Activated naive CD4-positive, alpha-beta T cell treated with anti-CD3 and anti-CD28 coated beads for 36 hours (primary cell): Measurements from ENCODE around the gene PRLR. TPM values are rescaled to one million over a fixed set of nuclear protein-coding genes. Genes with fewer than 3 reads are reported as not detected.

Experiments
- CTCF ChIA-PET: fragments of 350-600 bp; sonication (Branson Sonifier 250); formaldehyde crosslinking; loops from one replicate; lab custom pipeline; 2021; ENCODE audit warnings: antibody characterized with exemption; lab: Charles Lee
- DNase-seq: peaks from one replicate; pipeline ENCODE4 v3.0.0-alpha.2; 2020
- H3K27ac Mint-ChIP-seq: one replicate; pipeline ENCODE4 v1.8.0; 2021; ENCODE audit warnings: mild to moderate bottlenecking, mixed read lengths
- H3K27me3 Mint-ChIP-seq: one replicate; pipeline ENCODE4 v1.8.0; 2021; ENCODE audit warnings: low read depth, mixed read lengths
- H3K36me3 Mint-ChIP-seq: one replicate; pipeline ENCODE4 v1.8.0; 2021; ENCODE audit warnings: low read depth, mixed read lengths
- H3K4me1 Mint-ChIP-seq: one replicate; pipeline ENCODE4 v1.8.0; 2021; ENCODE audit warnings: low read depth, mixed read lengths
- H3K4me3 Mint-ChIP-seq: one replicate; pipeline ENCODE4 v1.8.0; 2021; ENCODE audit warnings: mild to moderate bottlenecking, moderate library complexity, mixed read lengths
- H3K9me3 Mint-ChIP-seq: one replicate; pipeline ENCODE4 v1.8.0; 2021; ENCODE audit warnings: mixed read lengths
- intact Hi-C: fragments of 100-400 bp; cut with micrococcal nuclease; formaldehyde crosslinking; loops from one replicate; pipeline ENCODE4 v1.15.1; 2023
- total RNA-seq, 2 experiments: library from RNA; stranded (reverse); gene quantifications; one replicate each; pipeline ENCODE4 v1.2.3, GENCODE V29; 2021

The PRLR gene
- total RNA-seq, result not detected

GRCh38 chr5:35230038-35230611, at the start of gene PRLR:
Gene PRLR, minus strand, starts transcription at chr5:35230487. Its CDS starts 140,867 bp downstream, at chr5:35089620.
- peak; percentile 6 for DNase-seq
- CTCF ChIA-PET, result interaction anchor here (0.7 kb wide), 1 partner anchor 696 kb away, joined by 3 read pairs; no protein-coding TSS in a partner anchor
- intact Hi-C loops, result loop anchor here (5.0 kb wide), 1 partner anchor 87 kb away; no protein-coding TSS in a partner anchor
- H3K4me3 Mint-ChIP-seq, result peak within 1 kb of the TSS; percentile 58
- H3K36me3 Mint-ChIP-seq, result no peaks in the 10 kb centered on the region
- H3K4me1 Mint-ChIP-seq, result peaks cover 6% of the 10 kb centered on the region
- no peaks in the 10 kb centered on the region for H3K9me3 Mint-ChIP-seq
- no peak within 1 kb of the TSS for H3K27ac Mint-ChIP-seq
- H3K27me3 Mint-ChIP-seq, result peaks cover 56% of the 10 kb centered on the region

- peaks cover 9% of the 10 kb centered on the region for H3K27me3 Mint-ChIP-seq
These were observed 44.7 kb upstream of the PRLR start for GRCh38 chr5:35274839-35275509.

GRCh38 chr5:35269006-35269405, 38.7 kb upstream of the PRLR start:
- Mint-ChIP-seq H3K9me3 (no peaks in the 10 kb centered on the region), H3K27me3 (peaks cover 2% of the 10 kb centered on the region), H3K36me3 (no peaks in the 10 kb centered on the region), H3K27ac (no peak overlapping the region), H3K4me1 (no peaks in the 10 kb centered on the region), H3K4me3 (no peak overlapping the region)
- no peak for DNase-seq
- intact Hi-C loops, result no loop called here
- CTCF ChIA-PET, result no interaction called here

More at GRCh38 chr5:35274839-35275509, 44.7 kb upstream of the PRLR start:
- no peaks in the 10 kb centered on the region for H3K4me1 Mint-ChIP-seq
- no peak overlapping the region for H3K4me3 Mint-ChIP-seq
- CTCF ChIA-PET, result no interaction called here
- intact Hi-C loops, result no loop called here
- H3K9me3 Mint-ChIP-seq, result peaks cover 2% of the 10 kb centered on the region
- H3K27ac Mint-ChIP-seq, result no peak overlapping the region
- H3K36me3 Mint-ChIP-seq, result no peaks in the 10 kb centered on the region
- DNase-seq, result no peak

- CTCF ChIA-PET, result no interaction called here
- Mint-ChIP-seq H3K4me1 (no peaks in the 10 kb centered on the region), H3K27me3 (peaks cover 4% of the 10 kb centered on the region), H3K36me3 (no peaks in the 10 kb centered on the region), H3K27ac (no peak overlapping the region), H3K9me3 (no peaks in the 10 kb centered on the region), H3K4me3 (no peak overlapping the region)
- no peak for DNase-seq
- intact Hi-C loops, result no loop called here
These were observed 36.0 kb upstream of the PRLR start for GRCh38 chr5:35266276-35266675.

- Mint-ChIP-seq H3K9me3 (no peaks in the 10 kb centered on the region), H3K27ac (no peak overlapping the region), H3K4me3 (no peak overlapping the region), H3K4me1 (no peaks in the 10 kb centered on the region), H3K27me3 (peaks cover 8% of the 10 kb centered on the region), H3K36me3 (no peaks in the 10 kb centered on the region)
- intact Hi-C loops, result no loop called here
- CTCF ChIA-PET, result no interaction called here
- DNase-seq, result no peak
These were observed 34.2 kb upstream of the PRLR start for GRCh38 chr5:35264509-35264908.

- no peaks in the 10 kb centered on the region for H3K36me3 Mint-ChIP-seq
- H3K9me3 Mint-ChIP-seq, result no peaks in the 10 kb centered on the region
- H3K4me1 Mint-ChIP-seq, result no peaks in the 10 kb centered on the region
- peaks cover 8% of the 10 kb centered on the region for H3K27me3 Mint-ChIP-seq
- no peak for DNase-seq
- CTCF ChIA-PET, result interaction anchor here (0.7 kb wide), 1 partner anchor 69 kb away, joined by 3 read pairs; no protein-coding TSS in a partner anchor
- H3K4me3 Mint-ChIP-seq, result no peak overlapping the region
- no peak overlapping the region for H3K27ac Mint-ChIP-seq
- intact Hi-C loops, result no loop called here
These were observed 33.1 kb upstream of the PRLR start for GRCh38 chr5:35263266-35263877.

- Mint-ChIP-seq H3K27me3 (no peaks in the 10 kb centered on the region), H3K4me1 (no peaks in the 10 kb centered on the region), H3K27ac (no peak overlapping the region), H3K4me3 (no peak overlapping the region), H3K9me3 (peaks cover 25% of the 10 kb centered on the region), H3K36me3 (no peaks in the 10 kb centered on the region)
- intact Hi-C loops, result no loop called here
- DNase-seq, result no peak
- CTCF ChIA-PET, result no interaction called here
These were observed 23.3 kb upstream of the PRLR start for GRCh38 chr5:35253582-35253981.

GRCh38 chr5:35252963-35253362, 22.7 kb upstream of the PRLR start:
- CTCF ChIA-PET, result no interaction called here
- no peaks in the 10 kb centered on the region for H3K4me1 Mint-ChIP-seq
- no peak overlapping the region for H3K27ac Mint-ChIP-seq
- no peak overlapping the region for H3K4me3 Mint-ChIP-seq
- no peaks in the 10 kb centered on the region for H3K36me3 Mint-ChIP-seq
- H3K9me3 Mint-ChIP-seq, result peaks cover 25% of the 10 kb centered on the region
- intact Hi-C loops, result no loop called here
- H3K27me3 Mint-ChIP-seq, result no peaks in the 10 kb centered on the region
- DNase-seq, result no peak

GRCh38 chr5:35248843-35249780, 18.8 kb upstream of the PRLR start:
- Mint-ChIP-seq H3K27ac (no peak overlapping the region), H3K27me3 (no peaks in the 10 kb centered on the region), H3K4me1 (no peaks in the 10 kb centered on the region), H3K4me3 (no peak overlapping the region), H3K36me3 (no peaks in the 10 kb centered on the region), H3K9me3 (peaks cover 13% of the 10 kb centered on the region)
- intact Hi-C loops, result no loop called here
- CTCF ChIA-PET, result interaction anchor here (0.6 kb wide), 1 partner anchor 253 kb away, joined by 8 read pairs; no protein-coding TSS in a partner anchor
- no peak for DNase-seq

GRCh38 chr5:35247648-35248034, 17.4 kb upstream of the PRLR start:
- peaks cover 5% of the 10 kb centered on the region for H3K9me3 Mint-ChIP-seq
- H3K36me3 Mint-ChIP-seq, result no peaks in the 10 kb centered on the region
- H3K27me3 Mint-ChIP-seq, result no peaks in the 10 kb centered on the region
- H3K4me3 Mint-ChIP-seq, result no peak overlapping the region
- intact Hi-C loops, result no loop called here
- no peaks in the 10 kb centered on the region for H3K4me1 Mint-ChIP-seq
- no peak overlapping the region for H3K27ac Mint-ChIP-seq
- CTCF ChIA-PET, result no interaction called here
- no peak for DNase-seq

- DNase-seq, result no peak
- Mint-ChIP-seq H3K27me3 (no peaks in the 10 kb centered on the region), H3K4me1 (no peaks in the 10 kb centered on the region), H3K4me3 (no peak overlapping the region), H3K27ac (no peak overlapping the region), H3K9me3 (peaks cover under 1% of the 10 kb centered on the region), H3K36me3 (no peaks in the 10 kb centered on the region)
- intact Hi-C loops, result no loop called here
- CTCF ChIA-PET, result no interaction called here
These were observed 16.8 kb upstream of the PRLR start for GRCh38 chr5:35246900-35247647.
